Left lung (tissue), 14 donors: ENCODE data around the gene NRTN. TPM values are rescaled to one million over a fixed set of nuclear protein-coding genes. Genes with fewer than 3 reads are reported as not detected.

Source experiments
- ATAC-seq: fragments of 200-7000 bp; cut with Tn5 transposase; one replicate; pipeline ENCODE4 v1.9.1; 2020; ENCODE audit warnings: moderate library complexity
- DNase-seq, 4 donors: peaks; one replicate each; pipeline ENCODE4 v3.0.0-alpha.2; 2013 to 2020
- H3K27ac ChIP-seq, 2 donors: fragments of 200-600 bp; sonication (generic) in 1 of 2; one replicate each; pipeline versions ENCODE4 v1.5.0 to v1.8.0; 2020 to 2021
- H3K27me3 ChIP-seq, 2 donors: fragments of 200-600 bp; sonication (generic) in 1 of 2; one replicate each; pipeline versions ENCODE4 v1.5.0 to v1.8.0; 2020 to 2021
- H3K36me3 ChIP-seq, 2 donors: fragments of 200-600 bp; sonication (generic) in 1 of 2; one replicate each; pipeline versions ENCODE4 v1.5.0 to v1.8.0; 2020 to 2021
- H3K4me1 ChIP-seq, 2 donors: fragments of 200-600 bp; one replicate each; pipeline ENCODE4 v1.8.0; 2021
- H3K4me3 ChIP-seq, 2 donors: fragments of 200-600 bp; sonication (generic) in 1 of 2; one replicate each; pipeline versions ENCODE4 v1.5.0 to v1.8.0; 2020 to 2021; ENCODE audit warnings: mild to moderate bottlenecking in 1 of 2
- H3K9me3 ChIP-seq, 2 donors: fragments of 200-600 bp; sonication (generic) in 1 of 2; one replicate each; pipeline versions ENCODE4 v1.5.0 to v1.8.0; 2020 to 2021
- CTCF ChIP-seq, 2 donors: fragments of 200-600 bp; sonication (generic) in 1 of 2; IDR thresholded peaks; one replicate each; pipeline versions ENCODE4 v1.5.0 to v1.8.0; 2021; ENCODE audit warnings: antibody characterized with exemption in 2 of 2
- intact Hi-C, 2 donors: fragments of 100-400 bp; cut with DNase I; formaldehyde crosslinking; loops; one replicate each; pipeline versions ENCODE4 v1.11.2 to v1.14.2; 2022
- long read RNA-seq, 12 donors: library from polyadenylated mRNA in 2 of 12; unstranded in 2 of 12; transcript quantifications; one replicate each; pipeline ENCODE4 v2.0.0 and lab custom pipeline, GENCODE V29; 2019 to 2026
- polyA plus RNA-seq, 6 donors: library from polyadenylated mRNA; unstranded; fragments of 120-200 nt; gene quantifications; one replicate each; pipeline ENCODE4 v1.2.1, GENCODE V29; 2013; ENCODE audit not compliant: insufficient read length in 6 of 6
- total RNA-seq, 2 donors: library from RNA; stranded (reverse); fragmentation: NEBNext Ultra II Directional; extraction: Animal tissue kit (Norgen Biotek cat#: 25700); gene quantifications; one replicate each; pipeline ENCODE4 v1.2.1, GENCODE V29; 2021
- donor health status: DM: no; HTN: yes; CAD: no.
- donor health status: DM: no; HTN: no; CAD: no.

Gene NRTN
- total RNA-seq, result 1 to 10 TPM; 1.5 to 1.6 TPM
- 1 to 10 TPM in 5 of 6 donors, under 1 TPM in 1; 0.93 to 1.9 (median 1.5) TPM for polyA plus RNA-seq
- long read RNA-seq, donor 1, result 0 reads
- long read RNA-seq, donor 2, result 0 reads
- long read RNA-seq, donor 3, result 0 reads
- long read RNA-seq, donor 4, partial matches to known transcripts, result 1 of 2 reads
- long read RNA-seq, donor 4, other reads (novel, unspliced or antisense), result 0 of 2 reads
- long read RNA-seq, donor 5, result 0 reads
- long read RNA-seq, donor 6, result 0 reads
- long read RNA-seq, donor 7, result 0 reads
- long read RNA-seq, donor 8, result 0 reads
- long read RNA-seq, donor 9, result 0 reads
- long read RNA-seq, donor 10, result 0 reads
- long read RNA-seq, donor 11, result 0 reads
- long read RNA-seq, donor 12, partial matches to known transcripts, result 0 of 1 reads
- long read RNA-seq, donor 12, other reads (novel, unspliced or antisense), result 0 of 1 reads

GRCh38 chr19:5804516-5805461 is at the start of gene NRTN:
Gene NRTN (plus strand): TSS chr19:5805067. CDS start chr19:5824166, 19,099 bp downstream.
- H3K4me3 ChIP-seq, result peak within 1 kb of the TSS; percentile 15 to 28
- no peak for TF ChIP-seq CTCF (IDR thresholded peaks at IDR 0.05)
- H3K9me3 ChIP-seq, result no peaks in the 10 kb centered on the region
- H3K27me3 ChIP-seq, result peaks cover 13 to 71% of the 10 kb centered on the region in 2 donors
- no peaks in the 10 kb centered on the region for H3K36me3 ChIP-seq
- DNase-seq (peak in 1 of 4 donors; percentile 78), ATAC-seq (peak; percentile 67)
- intact Hi-C loops, result loop anchor here in 1 of 2 donors (5.0 kb wide), 1 partner anchor 88 kb away; no protein-coding TSS in a partner anchor
- H3K27ac ChIP-seq, result no peak within 1 kb of the TSS
- H3K4me1 ChIP-seq, result peaks cover 10 to 28% of the 10 kb centered on the region in 2 donors

GRCh38 chr19:5762608-5763217 is 42.2 kb upstream of the NRTN start:
- no peak overlapping the region for H3K27ac ChIP-seq

GRCh38 chr19:5765220-5765619 is 39.6 kb upstream of the NRTN start:
- H3K27me3 ChIP-seq, result peaks cover 0 to 7% of the 10 kb centered on the region in 2 donors
- no peak overlapping the region for H3K4me3 ChIP-seq
- no peak for TF ChIP-seq CTCF (IDR thresholded peaks at IDR 0.05)
- no peaks in the 10 kb centered on the region for H3K36me3 ChIP-seq
- no peaks in the 10 kb centered on the region for H3K9me3 ChIP-seq
- H3K4me1 ChIP-seq, result no peaks in the 10 kb centered on the region
- intact Hi-C loops, result no loop called here
- DNase-seq (no peak), ATAC-seq (no peak)
- H3K27ac ChIP-seq, result no peak overlapping the region

More at GRCh38 chr19:5762608-5763217, 42.2 kb upstream of the NRTN start:
- Histone ChIP-seq H3K4me1 (no peaks in the 10 kb centered on the region), H3K4me3 (no peak overlapping the region), H3K27me3 (peaks cover 0 to 31% of the 10 kb centered on the region in 2 donors), H3K36me3 (no peaks in the 10 kb centered on the region), H3K9me3 (no peaks in the 10 kb centered on the region)
- ATAC-seq, result no peak
- no peak for TF ChIP-seq CTCF (IDR thresholded peaks at IDR 0.05)
- intact Hi-C loops, result no loop called here
- DNase-seq, result no peak

GRCh38 chr19:5767949-5768348 is 36.9 kb upstream of the NRTN start:
- Histone ChIP-seq H3K36me3 (no peaks in the 10 kb centered on the region), H3K27ac (no peak overlapping the region), H3K27me3 (peaks cover 0 to 6% of the 10 kb centered on the region in 2 donors), H3K4me1 (no peaks in the 10 kb centered on the region), H3K4me3 (no peak overlapping the region), H3K9me3 (no peaks in the 10 kb centered on the region)
- ATAC-seq (no peak), DNase-seq (no peak)
- no peak for TF ChIP-seq CTCF (IDR thresholded peaks at IDR 0.05)
- intact Hi-C loops, result no loop called here
